Gastrocnemius medialis (tissue), 4 donors: ENCODE data around the gene MT4.

Experiments used
- CTCF ChIP-seq, 5 experiments: fragments of 450-650 bp in 3 of 5; fragments of 200-600 bp in 2 of 5; sonication (generic) in 2 of 5; IDR thresholded peaks in 4 of 5; conservative IDR thresholded peaks in 1 of 5; 1 replicate in 4 of 5; 2 replicates in 1 of 5; pipeline ENCODE4 v1.5.1; 2016 to 2019; ENCODE audit warnings: antibody characterized with exemption in 5 of 5, mild to moderate bottlenecking in 3 of 5, moderate library complexity in 3 of 5
- POLR2A ChIP-seq, 2 donors: fragments of 450-650 bp; IDR thresholded peaks; one replicate each; pipeline ENCODE4 v1.6.1; 2017; ENCODE audit warnings: antibody characterized with exemption in 2 of 2, mild to moderate bottlenecking in 2 of 2, moderate library complexity in 2 of 2

- TF ChIP-seq CTCF (IDR thresholded peaks at IDR 0.05 in 4 of 5, conservative IDR thresholded peaks at IDR 0.05 in 1 of 5) (no peak), POLR2A (IDR thresholded peaks at IDR 0.05) (no peak)
Measured at GRCh38 chr16:56584276-56584675, 19.4 kb downstream of the MT4 start.
